ENCODE results near the gene ABCB11.

ABCB11 gene

GRCh38 chr2:168926621-168927386, 104.3 kb downstream of the ABCB11 start:
- H3K4me3 ChIP-seq (ENCODE audit: low read length): no peak overlapping the region
- no peak for TF ChIP-seq CTCF (IDR thresholded peaks at IDR 0.05; ENCODE audit: insufficient read depth, low read depth, low read length, missing control alignments)
- DNase-seq (ENCODE audit: low read depth): peak; percentile 72

- DNase-seq (ENCODE audit: low read depth): peak; percentile 40
- TF ChIP-seq CTCF (IDR thresholded peaks at IDR 0.05; ENCODE audit: insufficient read depth, low read depth, low read length, missing control alignments): peak; percentile 40
- no peak overlapping the region for H3K4me3 ChIP-seq (ENCODE audit: low read length)
Measured at GRCh38 chr2:168920504-168921157, 110.5 kb downstream of the ABCB11 start.

GRCh38 chr2:168916331-168916675, 114.8 kb downstream of the ABCB11 start:
- DNase-seq (ENCODE audit: low read depth): no peak
- no peak overlapping the region for H3K4me3 ChIP-seq (ENCODE audit: low read length)
- TF ChIP-seq CTCF (IDR thresholded peaks at IDR 0.05; ENCODE audit: insufficient read depth, low read depth, low read length, missing control alignments): no peak

GRCh38 chr2:168915441-168916330, 115.4 kb downstream of the ABCB11 start:
- DNase-seq (ENCODE audit: low read depth): no peak
- no peak overlapping the region for H3K4me3 ChIP-seq (ENCODE audit: low read length)
- TF ChIP-seq CTCF (IDR thresholded peaks at IDR 0.05; ENCODE audit: insufficient read depth, low read depth, low read length, missing control alignments): no peak

GRCh38 chr2:168913495-168913894, 117.6 kb downstream of the ABCB11 start:
- no peak for TF ChIP-seq CTCF (IDR thresholded peaks at IDR 0.05; ENCODE audit: insufficient read depth, low read depth, low read length, missing control alignments)
- no peak overlapping the region for H3K4me3 ChIP-seq (ENCODE audit: low read length)
- DNase-seq (ENCODE audit: low read depth): no peak

GRCh38 chr2:168912901-168913369, 118.2 kb downstream of the ABCB11 start:
- TF ChIP-seq CTCF (IDR thresholded peaks at IDR 0.05; ENCODE audit: insufficient read depth, low read depth, low read length, missing control alignments): no peak
- peak; percentile 29 for DNase-seq (ENCODE audit: low read depth)
- H3K4me3 ChIP-seq (ENCODE audit: low read length): peak overlapping the region; percentile 14
